GM23338 (cell line): Measurements from ENCODE around the gene LMNA. TPM values are rescaled to one million over a fixed set of nuclear protein-coding genes. Genes with fewer than 3 reads are reported as not detected.

Experiments
- ATAC-seq: fragments of 200-7000 bp; cut with Tn5 transposase; 3 replicates; pipeline ENCODE4 v1.9.1; 2020
- DNase-seq: peaks from one replicate; pipeline ENCODE4 v3.0.0-alpha.2; 2015; ENCODE audit warnings: low spot score
- H2AFZ ChIP-seq: fragments of 200-600 bp; sonication (generic); 2 replicates; pipeline ENCODE4 v1.8.0; 2016; ENCODE audit warnings: antibody characterized with exemption, mild to moderate bottlenecking, moderate library complexity
- H3F3A ChIP-seq: fragments of 200-600 bp; sonication (generic); replicated peaks from 2 replicates; pipeline ENCODE4 v1.8.0; 2017; ENCODE audit warnings: antibody characterized with exemption, mixed run types, low read depth
- H3K27ac ChIP-seq: fragments of 200-600 bp; sonication (generic); 2 replicates; pipeline ENCODE4 v1.6.1; 2016; ENCODE audit warnings: low read depth
- H3K27me3 ChIP-seq: fragments of 200-600 bp; sonication (generic); 2 replicates; pipeline ENCODE4 v1.8.0; 2016; ENCODE audit warnings: mild to moderate bottlenecking, mixed run types, moderate library complexity; ENCODE audit not compliant: insufficient read depth
- H3K36me3 ChIP-seq: fragments of 200-600 bp; sonication (generic); 2 replicates; pipeline ENCODE4 v1.8.0; 2016; ENCODE audit warnings: mild to moderate bottlenecking; ENCODE audit not compliant: insufficient read depth
- H3K4me1 ChIP-seq: fragments of 200-600 bp; sonication (generic); 2 replicates; pipeline ENCODE4 v1.8.0; 2016; ENCODE audit warnings: mild to moderate bottlenecking, moderate library complexity; ENCODE audit not compliant: insufficient read depth
- H3K4me2 ChIP-seq: fragments of 200-600 bp; sonication (generic); 2 replicates; pipeline ENCODE4 v1.7.1; 2017; ENCODE audit warnings: mixed run types
- H3K4me3 ChIP-seq: fragments of 200-600 bp; sonication (generic); 2 replicates; pipeline ENCODE4 v1.6.1; 2016; ENCODE audit warnings: mixed run types
- H3K79me2 ChIP-seq: fragments of 200-600 bp; sonication (generic); replicated peaks from 2 replicates; pipeline ENCODE4 v1.8.0; 2017; ENCODE audit warnings: mild to moderate bottlenecking; ENCODE audit not compliant: insufficient read depth
- H3K9me2 ChIP-seq: fragments of 200-600 bp; sonication (generic); 2 replicates; pipeline ENCODE4 v1.8.0; 2017; ENCODE audit not compliant: insufficient read depth
- H4K20me1 ChIP-seq: fragments of 200-600 bp; sonication (generic); replicated peaks from 2 replicates; pipeline ENCODE4 v1.8.0; 2017; ENCODE audit warnings: mild to moderate bottlenecking; ENCODE audit not compliant: insufficient read depth
- H3K27ac Mint-ChIP-seq: 2 replicates; pipeline ENCODE4 v1.8.0; 2020; ENCODE audit warnings: inconsistent platforms, mild to moderate bottlenecking, moderate library complexity, mixed read lengths
- H3K27me3 Mint-ChIP-seq: 3 replicates; pipeline ENCODE4 v1.8.0; 2022; ENCODE audit warnings: low read depth, mild to moderate bottlenecking, moderate library complexity, mixed read lengths, inconsistent platforms; ENCODE audit not compliant: insufficient read depth, poor library complexity
- H3K36me3 Mint-ChIP-seq: 3 replicates; pipeline ENCODE4 v1.8.0; 2021; ENCODE audit warnings: low read depth, mild to moderate bottlenecking, inconsistent platforms, moderate library complexity, mixed read lengths
- H3K4me1 Mint-ChIP-seq: 3 replicates; pipeline ENCODE4 v1.8.0; 2020; ENCODE audit warnings: mild to moderate bottlenecking, inconsistent platforms, mixed read lengths
- H3K4me3 Mint-ChIP-seq: 3 replicates; pipeline ENCODE4 v1.8.0; 2021; ENCODE audit warnings: moderate library complexity, mild to moderate bottlenecking, inconsistent platforms, mixed read lengths
- H3K9me3 Mint-ChIP-seq: 3 replicates; pipeline ENCODE4 v1.8.0; 2020; ENCODE audit warnings: moderate library complexity, mild to moderate bottlenecking, inconsistent platforms, mixed read lengths
- CREB1 ChIP-seq: fragments of 250-450 bp; sonication (Bioruptor Pico); IDR thresholded peaks from 2 replicates; pipeline ENCODE4 v1.5.0; 2020; ENCODE audit warnings: low read depth, mild to moderate bottlenecking, moderate library complexity
- EZH2 ChIP-seq: fragments of 200-600 bp; sonication (generic); IDR thresholded peaks from one replicate; pipeline ENCODE4 v1.8.0; 2017; ENCODE audit warnings: antibody characterized with exemption, mild to moderate bottlenecking, low read depth; ENCODE audit not compliant: unreplicated experiment
- EZH2phosphoT487 ChIP-seq: fragments of 200-600 bp; sonication (generic); IDR thresholded peaks from one replicate; pipeline ENCODE4 v1.8.1; 2018; ENCODE audit warnings: antibody characterized with exemption; ENCODE audit not compliant: unreplicated experiment
- JUNB ChIP-seq: IDR thresholded peaks from one replicate; pipeline ENCODE4 v1.6.1; 2016; ENCODE audit warnings: antibody characterized with exemption; ENCODE audit not compliant: unreplicated experiment
- NANOG ChIP-seq: IDR thresholded peaks from 2 replicates; pipeline ENCODE4 v1.6.1; 2016; ENCODE audit warnings: antibody characterized with exemption, borderline replicate concordance
- POLR2AphosphoS5 ChIP-seq: IDR thresholded peaks from 2 replicates; pipeline ENCODE4 v1.6.1; 2016; ENCODE audit warnings: antibody characterized with exemption, low read depth
- STAT1 ChIP-seq: IDR thresholded peaks from one replicate; pipeline ENCODE4 v1.6.1; 2016; ENCODE audit warnings: antibody characterized with exemption; ENCODE audit not compliant: unreplicated experiment
- ZNF114 ChIP-seq: fragments of 250-450 bp; sonication (Bioruptor Pico); IDR thresholded peaks from 2 replicates; pipeline ENCODE4 v1.5.0; 2020; ENCODE audit warnings: mild to moderate bottlenecking, moderate library complexity
- ZNF331 ChIP-seq: fragments of 250-450 bp; sonication (Bioruptor Pico); IDR thresholded peaks from 2 replicates; pipeline ENCODE4 v1.5.0; 2020; ENCODE audit warnings: low read depth, mild to moderate bottlenecking, moderate library complexity
- polyA plus RNA-seq: library from polyadenylated mRNA; unstranded; fragments of >200 nt; fragmentation: Nextera tagmentation; extraction: Ambion mirVana; gene quantifications from 2 replicates; pipeline ENCODE4 v1.2.1, GENCODE V29; 2016
- total RNA-seq: library from RNA; depleted of rRNA; stranded (reverse); fragments of >200 nt; shearing (Covaris generic); gene quantifications from 2 replicates; pipeline ENCODE4 v1.2.3, GENCODE V29; 2014
- TF ChIP-seq, protein P1 (sequence below): IDR thresholded peaks from 2 replicates; pipeline ENCODE4 v1.6.1; 2016; ENCODE audit warnings: antibody characterized with exemption
- TF ChIP-seq, protein P2 (sequence below), 2 experiments: fragments of 200-600 bp in 1 of 2; sonication (generic) in 1 of 2; conservative IDR thresholded peaks; 2 replicates each; pipeline versions ENCODE4 v1.5.1 to v1.6.1; 2016 to 2017; ENCODE audit warnings: antibody characterized with exemption in 2 of 2, low read depth in 2 of 2, mild to moderate bottlenecking in 2 of 2, moderate library complexity in 1 of 2
- TF ChIP-seq, protein P3 (sequence below): fragments of 250-450 bp; sonication (Bioruptor Pico); IDR thresholded peaks from 2 replicates; pipeline ENCODE4 v1.5.0; 2020; ENCODE audit warnings: mild to moderate bottlenecking, moderate library complexity
- TF ChIP-seq, protein P4 (sequence below): IDR thresholded peaks from one replicate; pipeline ENCODE4 v1.6.1; 2018; ENCODE audit warnings: antibody characterized with exemption; ENCODE audit not compliant: unreplicated experiment

The LMNA gene
- total and polyA plus RNA-seq, 2 experiments from 2014 or later, result 35.5 to 56.3 TPM

DNA sequence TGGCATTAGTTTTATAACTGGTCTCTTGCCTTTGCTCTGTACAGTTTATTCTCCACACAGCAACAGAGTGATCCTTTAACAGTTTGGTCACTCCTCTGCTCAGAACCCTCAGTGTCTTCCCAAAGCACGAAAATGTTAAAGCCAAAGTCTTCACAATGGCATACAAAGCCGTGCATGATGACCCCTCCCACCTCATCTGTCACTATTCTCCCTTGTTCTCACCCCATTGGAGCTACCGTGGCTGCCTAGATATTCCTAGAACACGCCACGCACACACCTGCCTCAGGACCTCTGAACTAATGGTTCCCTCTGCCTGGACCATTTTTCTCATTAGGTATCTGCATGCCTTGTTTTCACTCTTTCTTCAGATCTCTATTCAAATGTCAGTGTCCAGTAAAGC is 30.2 kb downstream of the LMNA start:
- no peaks in the 10 kb centered on the region for H3K36me3 Mint-ChIP-seq
- Histone ChIP-seq H3K36me3 (no peaks in the 10 kb centered on the region), H3K4me1 (peaks cover 45% of the 10 kb centered on the region), H2AFZ (no peak overlapping the region), H3K4me2 (no peak overlapping the region), H3K27ac (no peak overlapping the region), H3K79me2 (no peaks in the 10 kb centered on the region), H4K20me1 (no peaks in the 10 kb centered on the region), H3F3A (peaks cover 9% of the 10 kb centered on the region; the same call in 1 of the 2 replicates), H3K4me3 (no peak overlapping the region), H3K9me2 (no peaks in the 10 kb centered on the region), H3K27me3 (no peaks in the 10 kb centered on the region)
- DNase-seq (no peak), ATAC-seq (no peak)
- peaks cover 45% of the 10 kb centered on the region for H3K4me1 Mint-ChIP-seq
- no peaks in the 10 kb centered on the region for H3K9me3 Mint-ChIP-seq
- TF ChIP-seq, protein P1, sequence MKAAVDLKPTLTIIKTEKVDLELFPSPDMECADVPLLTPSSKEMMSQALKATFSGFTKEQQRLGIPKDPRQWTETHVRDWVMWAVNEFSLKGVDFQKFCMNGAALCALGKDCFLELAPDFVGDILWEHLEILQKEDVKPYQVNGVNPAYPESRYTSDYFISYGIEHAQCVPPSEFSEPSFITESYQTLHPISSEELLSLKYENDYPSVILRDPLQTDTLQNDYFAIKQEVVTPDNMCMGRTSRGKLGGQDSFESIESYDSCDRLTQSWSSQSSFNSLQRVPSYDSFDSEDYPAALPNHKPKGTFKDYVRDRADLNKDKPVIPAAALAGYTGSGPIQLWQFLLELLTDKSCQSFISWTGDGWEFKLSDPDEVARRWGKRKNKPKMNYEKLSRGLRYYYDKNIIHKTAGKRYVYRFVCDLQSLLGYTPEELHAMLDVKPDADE, result no peak
- no peak for TF ChIP-seq POLR2AphosphoS5
- TF ChIP-seq, protein P2, sequence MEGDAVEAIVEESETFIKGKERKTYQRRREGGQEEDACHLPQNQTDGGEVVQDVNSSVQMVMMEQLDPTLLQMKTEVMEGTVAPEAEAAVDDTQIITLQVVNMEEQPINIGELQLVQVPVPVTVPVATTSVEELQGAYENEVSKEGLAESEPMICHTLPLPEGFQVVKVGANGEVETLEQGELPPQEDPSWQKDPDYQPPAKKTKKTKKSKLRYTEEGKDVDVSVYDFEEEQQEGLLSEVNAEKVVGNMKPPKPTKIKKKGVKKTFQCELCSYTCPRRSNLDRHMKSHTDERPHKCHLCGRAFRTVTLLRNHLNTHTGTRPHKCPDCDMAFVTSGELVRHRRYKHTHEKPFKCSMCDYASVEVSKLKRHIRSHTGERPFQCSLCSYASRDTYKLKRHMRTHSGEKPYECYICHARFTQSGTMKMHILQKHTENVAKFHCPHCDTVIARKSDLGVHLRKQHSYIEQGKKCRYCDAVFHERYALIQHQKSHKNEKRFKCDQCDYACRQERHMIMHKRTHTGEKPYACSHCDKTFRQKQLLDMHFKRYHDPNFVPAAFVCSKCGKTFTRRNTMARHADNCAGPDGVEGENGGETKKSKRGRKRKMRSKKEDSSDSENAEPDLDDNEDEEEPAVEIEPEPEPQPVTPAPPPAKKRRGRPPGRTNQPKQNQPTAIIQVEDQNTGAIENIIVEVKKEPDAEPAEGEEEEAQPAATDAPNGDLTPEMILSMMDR (conservative IDR thresholded peaks at IDR 0.05; ENCODE audit: low read depth in 2 of 2), result no peak
- TF ChIP-seq, protein P3, sequence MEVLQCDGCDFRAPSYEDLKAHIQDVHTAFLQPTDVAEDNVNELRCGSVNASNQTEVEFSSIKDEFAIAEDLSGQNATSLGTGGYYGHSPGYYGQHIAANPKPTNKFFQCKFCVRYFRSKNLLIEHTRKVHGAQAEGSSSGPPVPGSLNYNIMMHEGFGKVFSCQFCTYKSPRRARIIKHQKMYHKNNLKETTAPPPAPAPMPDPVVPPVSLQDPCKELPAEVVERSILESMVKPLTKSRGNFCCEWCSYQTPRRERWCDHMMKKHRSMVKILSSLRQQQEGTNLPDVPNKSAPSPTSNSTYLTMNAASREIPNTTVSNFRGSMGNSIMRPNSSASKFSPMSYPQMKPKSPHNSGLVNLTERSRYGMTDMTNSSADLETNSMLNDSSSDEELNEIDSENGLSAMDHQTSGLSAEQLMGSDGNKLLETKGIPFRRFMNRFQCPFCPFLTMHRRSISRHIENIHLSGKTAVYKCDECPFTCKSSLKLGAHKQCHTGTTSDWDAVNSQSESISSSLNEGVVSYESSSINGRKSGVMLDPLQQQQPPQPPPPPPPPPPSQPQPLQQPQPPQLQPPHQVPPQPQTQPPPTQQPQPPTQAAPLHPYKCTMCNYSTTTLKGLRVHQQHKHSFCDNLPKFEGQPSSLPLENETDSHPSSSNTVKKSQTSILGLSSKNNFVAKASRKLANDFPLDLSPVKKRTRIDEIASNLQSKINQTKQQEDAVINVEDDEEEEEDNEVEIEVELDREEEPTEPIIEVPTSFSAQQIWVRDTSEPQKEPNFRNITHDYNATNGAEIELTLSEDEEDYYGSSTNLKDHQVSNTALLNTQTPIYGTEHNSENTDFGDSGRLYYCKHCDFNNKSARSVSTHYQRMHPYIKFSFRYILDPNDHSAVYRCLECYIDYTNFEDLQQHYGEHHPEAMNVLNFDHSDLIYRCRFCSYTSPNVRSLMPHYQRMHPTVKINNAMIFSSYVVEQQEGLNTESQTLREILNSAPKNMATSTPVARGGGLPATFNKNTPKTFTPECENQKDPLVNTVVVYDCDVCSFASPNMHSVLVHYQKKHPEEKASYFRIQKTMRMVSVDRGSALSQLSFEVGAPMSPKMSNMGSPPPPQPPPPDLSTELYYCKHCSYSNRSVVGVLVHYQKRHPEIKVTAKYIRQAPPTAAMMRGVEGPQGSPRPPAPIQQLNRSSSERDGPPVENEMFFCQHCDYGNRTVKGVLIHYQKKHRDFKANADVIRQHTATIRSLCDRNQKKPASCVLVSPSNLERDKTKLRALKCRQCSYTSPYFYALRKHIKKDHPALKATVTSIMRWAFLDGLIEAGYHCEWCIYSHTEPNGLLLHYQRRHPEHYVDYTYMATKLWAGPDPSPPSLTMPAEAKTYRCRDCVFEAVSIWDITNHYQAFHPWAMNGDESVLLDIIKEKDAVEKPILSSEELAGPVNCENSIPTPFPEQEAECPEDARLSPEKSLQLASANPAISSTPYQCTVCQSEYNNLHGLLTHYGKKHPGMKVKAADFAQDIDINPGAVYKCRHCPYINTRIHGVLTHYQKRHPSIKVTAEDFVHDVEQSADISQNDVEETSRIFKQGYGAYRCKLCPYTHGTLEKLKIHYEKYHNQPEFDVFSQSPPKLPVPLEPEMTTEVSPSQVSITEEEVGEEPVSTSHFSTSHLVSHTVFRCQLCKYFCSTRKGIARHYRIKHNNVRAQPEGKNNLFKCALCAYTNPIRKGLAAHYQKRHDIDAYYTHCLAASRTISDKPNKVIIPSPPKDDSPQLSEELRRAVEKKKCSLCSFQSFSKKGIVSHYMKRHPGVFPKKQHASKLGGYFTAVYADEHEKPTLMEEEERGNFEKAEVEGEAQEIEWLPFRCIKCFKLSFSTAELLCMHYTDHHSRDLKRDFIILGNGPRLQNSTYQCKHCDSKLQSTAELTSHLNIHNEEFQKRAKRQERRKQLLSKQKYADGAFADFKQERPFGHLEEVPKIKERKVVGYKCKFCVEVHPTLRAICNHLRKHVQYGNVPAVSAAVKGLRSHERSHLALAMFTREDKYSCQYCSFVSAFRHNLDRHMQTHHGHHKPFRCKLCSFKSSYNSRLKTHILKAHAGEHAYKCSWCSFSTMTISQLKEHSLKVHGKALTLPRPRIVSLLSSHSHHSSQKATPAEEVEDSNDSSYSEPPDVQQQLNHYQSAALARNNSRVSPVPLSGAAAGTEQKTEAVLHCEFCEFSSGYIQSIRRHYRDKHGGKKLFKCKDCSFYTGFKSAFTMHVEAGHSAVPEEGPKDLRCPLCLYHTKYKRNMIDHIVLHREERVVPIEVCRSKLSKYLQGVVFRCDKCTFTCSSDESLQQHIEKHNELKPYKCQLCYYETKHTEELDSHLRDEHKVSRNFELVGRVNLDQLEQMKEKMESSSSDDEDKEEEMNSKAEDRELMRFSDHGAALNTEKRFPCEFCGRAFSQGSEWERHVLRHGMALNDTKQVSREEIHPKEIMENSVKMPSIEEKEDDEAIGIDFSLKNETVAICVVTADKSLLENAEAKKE, result no peak
- no peak for TF ChIP-seq CREB1 (CRISPR knock-in tag)
- no peak for TF ChIP-seq JUNB
- TF ChIP-seq, protein P4, sequence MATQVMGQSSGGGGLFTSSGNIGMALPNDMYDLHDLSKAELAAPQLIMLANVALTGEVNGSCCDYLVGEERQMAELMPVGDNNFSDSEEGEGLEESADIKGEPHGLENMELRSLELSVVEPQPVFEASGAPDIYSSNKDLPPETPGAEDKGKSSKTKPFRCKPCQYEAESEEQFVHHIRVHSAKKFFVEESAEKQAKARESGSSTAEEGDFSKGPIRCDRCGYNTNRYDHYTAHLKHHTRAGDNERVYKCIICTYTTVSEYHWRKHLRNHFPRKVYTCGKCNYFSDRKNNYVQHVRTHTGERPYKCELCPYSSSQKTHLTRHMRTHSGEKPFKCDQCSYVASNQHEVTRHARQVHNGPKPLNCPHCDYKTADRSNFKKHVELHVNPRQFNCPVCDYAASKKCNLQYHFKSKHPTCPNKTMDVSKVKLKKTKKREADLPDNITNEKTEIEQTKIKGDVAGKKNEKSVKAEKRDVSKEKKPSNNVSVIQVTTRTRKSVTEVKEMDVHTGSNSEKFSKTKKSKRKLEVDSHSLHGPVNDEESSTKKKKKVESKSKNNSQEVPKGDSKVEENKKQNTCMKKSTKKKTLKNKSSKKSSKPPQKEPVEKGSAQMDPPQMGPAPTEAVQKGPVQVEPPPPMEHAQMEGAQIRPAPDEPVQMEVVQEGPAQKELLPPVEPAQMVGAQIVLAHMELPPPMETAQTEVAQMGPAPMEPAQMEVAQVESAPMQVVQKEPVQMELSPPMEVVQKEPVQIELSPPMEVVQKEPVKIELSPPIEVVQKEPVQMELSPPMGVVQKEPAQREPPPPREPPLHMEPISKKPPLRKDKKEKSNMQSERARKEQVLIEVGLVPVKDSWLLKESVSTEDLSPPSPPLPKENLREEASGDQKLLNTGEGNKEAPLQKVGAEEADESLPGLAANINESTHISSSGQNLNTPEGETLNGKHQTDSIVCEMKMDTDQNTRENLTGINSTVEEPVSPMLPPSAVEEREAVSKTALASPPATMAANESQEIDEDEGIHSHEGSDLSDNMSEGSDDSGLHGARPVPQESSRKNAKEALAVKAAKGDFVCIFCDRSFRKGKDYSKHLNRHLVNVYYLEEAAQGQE, result no peak
- TF ChIP-seq EZH2, result no peak
- no peak for TF ChIP-seq STAT1
- no peak for TF ChIP-seq ZNF114 (CRISPR knock-in tag)
- TF ChIP-seq NANOG, result no peak
- no peak for TF ChIP-seq EZH2phosphoT487
- TF ChIP-seq ZNF331 (CRISPR knock-in tag), result no peak
- no peak overlapping the region for H3K27ac Mint-ChIP-seq
- no peak overlapping the region for H3K4me3 Mint-ChIP-seq
- peaks cover 18% of the 10 kb centered on the region for H3K27me3 Mint-ChIP-seq
